Fibroblast of skin of scalp (primary cell): ENCODE results near the gene RPS6KA6. TPM values are rescaled to one million over a fixed set of nuclear protein-coding genes. Genes with fewer than 3 reads are reported as not detected.

Experiments used
- DNase-seq: peaks from one replicate; pipeline ENCODE4 v3.0.0-alpha.2; 2013
- polyA plus RNA-seq, 2 experiments: library from polyadenylated mRNA; unstranded; fragments of 120-200 nt; gene quantifications; one replicate each; pipeline ENCODE4 v1.2.1, GENCODE V29; 2013; ENCODE audit not compliant: insufficient read length in 2 of 2

The RPS6KA6 gene
- 2.8 TPM for polyA plus RNA-seq (2013, experiment 1 of 2; ENCODE audit: insufficient read length)
- 4.4 TPM for polyA plus RNA-seq (2013, experiment 2 of 2; ENCODE audit: insufficient read length)

GRCh38 chrX:84187533-84188319 is at the start of gene RPS6KA6:
TSS of gene RPS6KA6 (minus strand) at chrX:84188199. CDS start at chrX:84187899, 300 bp downstream.
- peak; percentile 19 for DNase-seq

- no peak for DNase-seq
Measured at GRCh38 chrX:84224741-84225140, 36.7 kb upstream of the RPS6KA6 start.

- DNase-seq, result no peak
Measured at GRCh38 chrX:84223261-84223660, 35.3 kb upstream of the RPS6KA6 start.

- DNase-seq, result no peak
Measured at GRCh38 chrX:84221181-84221580, 33.2 kb upstream of the RPS6KA6 start.

- DNase-seq, result no peak
Measured at GRCh38 chrX:84219551-84219950, 31.6 kb upstream of the RPS6KA6 start.

GRCh38 chrX:84218726-84219125 is 30.7 kb upstream of the RPS6KA6 start:
- DNase-seq, result no peak

GRCh38 chrX:84216881-84217280 is 28.9 kb upstream of the RPS6KA6 start:
- peak; percentile 61 for DNase-seq

GRCh38 chrX:84216406-84216805 is 28.4 kb upstream of the RPS6KA6 start:
- no peak for DNase-seq

GRCh38 chrX:84205276-84205675 is 17.3 kb upstream of the RPS6KA6 start:
- no peak for DNase-seq

GRCh38 chrX:84199688-84200087 is 11.7 kb upstream of the RPS6KA6 start:
- no peak for DNase-seq

- DNase-seq, result no peak
Measured at GRCh38 chrX:84197550-84197949, 9.6 kb upstream of the RPS6KA6 start.

GRCh38 chrX:84192006-84192405 is 4.0 kb upstream of the RPS6KA6 start:
- DNase-seq, result no peak

GRCh38 chrX:84189125-84189524 is 1.1 kb upstream of the RPS6KA6 start:
- no peak for DNase-seq

GRCh38 chrX:84188320-84188834 is 378 bp upstream of the RPS6KA6 start:
- peak; percentile 62 for DNase-seq

- no peak for DNase-seq
Measured at GRCh38 chrX:84186603-84187532, 1.1 kb downstream of the RPS6KA6 start.

- no peak for DNase-seq
Measured at GRCh38 chrX:84182516-84182915, 5.5 kb downstream of the RPS6KA6 start.

- no peak for DNase-seq
Measured at GRCh38 chrX:84175958-84176357, 12.0 kb downstream of the RPS6KA6 start.

GRCh38 chrX:84175274-84175673 is 12.7 kb downstream of the RPS6KA6 start:
- no peak for DNase-seq

- no peak for DNase-seq
Measured at GRCh38 chrX:84174348-84174747, 13.7 kb downstream of the RPS6KA6 start.

GRCh38 chrX:84170931-84171330 is 17.1 kb downstream of the RPS6KA6 start:
- no peak for DNase-seq

GRCh38 chrX:84168574-84168973 is 19.4 kb downstream of the RPS6KA6 start:
- no peak for DNase-seq

GRCh38 chrX:84168095-84168494 is 19.9 kb downstream of the RPS6KA6 start:
- DNase-seq, result no peak

- peak; percentile 67 for DNase-seq
Measured at GRCh38 chrX:84165711-84166110, 22.3 kb downstream of the RPS6KA6 start.
